Activated CD4-positive, alpha-beta T cell treated with anti-CD3 and anti-CD28 coated beads, Interleukin-2, amount 10 ng/mL, durations not matched to agents 7 days and 5 days (primary cell): ENCODE data around the gene TDRD1. TPM values are rescaled to one million over a fixed set of nuclear protein-coding genes. Genes with fewer than 3 reads are reported as not detected.

Experiments
- CTCF ChIA-PET: fragments of 350-600 bp; sonication (Branson Sonifier 250); formaldehyde crosslinking; loops from one replicate; lab custom pipeline; 2021; ENCODE audit warnings: antibody characterized with exemption; lab: Charles Lee
- POLR2A ChIA-PET: fragments of 350-600 bp; sonication (Branson Sonifier 250); formaldehyde crosslinking; loops from one replicate; lab custom pipeline; 2021; ENCODE audit warnings: antibody characterized with exemption; lab: Charles Lee
- DNase-seq: peaks from one replicate; pipeline ENCODE4 v3.0.0-alpha.2; 2020
- H3K27ac Mint-ChIP-seq: one replicate; pipeline ENCODE4 v1.8.0; 2021; ENCODE audit warnings: mild to moderate bottlenecking, moderate library complexity, mixed read lengths
- H3K27me3 Mint-ChIP-seq: one replicate; pipeline ENCODE4 v1.8.0; 2021; ENCODE audit warnings: mixed read lengths
- H3K36me3 Mint-ChIP-seq: one replicate; pipeline ENCODE4 v1.8.0; 2021; ENCODE audit warnings: low read depth, mixed read lengths
- H3K4me1 Mint-ChIP-seq: one replicate; pipeline ENCODE4 v1.8.0; 2021; ENCODE audit warnings: mixed read lengths
- H3K4me3 Mint-ChIP-seq: one replicate; pipeline ENCODE4 v1.8.0; 2021; ENCODE audit warnings: mild to moderate bottlenecking, moderate library complexity, mixed read lengths
- H3K9me3 Mint-ChIP-seq: one replicate; pipeline ENCODE4 v1.8.0; 2021; ENCODE audit warnings: mixed read lengths
- total RNA-seq, 2 experiments: library from RNA; stranded (reverse); gene quantifications; one replicate each; pipeline ENCODE4 v1.2.3, GENCODE V29; 2021

Gene TDRD1
- total RNA-seq, 2 experiments from 2014 or later = 0.04 to 0.10 TPM

DNA sequence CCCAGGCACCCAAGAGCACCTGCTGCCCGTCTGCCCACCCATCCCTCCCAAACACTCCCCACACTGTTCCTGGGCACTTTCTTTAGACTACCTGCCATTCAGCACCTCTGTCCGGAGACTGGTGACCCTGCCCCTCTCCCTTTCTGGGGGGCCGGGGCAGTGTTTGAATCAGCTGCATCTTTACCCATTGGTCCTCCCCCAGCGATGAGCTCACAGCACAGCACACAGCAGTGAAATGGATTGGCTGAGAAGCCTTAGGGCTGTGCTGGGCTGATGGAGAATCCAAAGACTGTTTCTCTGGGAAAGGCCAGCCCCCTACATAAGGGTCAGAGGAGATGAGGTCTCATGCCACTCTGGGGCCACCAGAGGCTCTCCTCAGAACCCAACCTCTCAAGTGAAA, 100.1 kb downstream of the TDRD1 start:
- Mint-ChIP-seq H3K27me3 (no peaks in the 10 kb centered on the region), H3K9me3 (no peaks in the 10 kb centered on the region), H3K36me3 (no peaks in the 10 kb centered on the region), H3K4me3 (no peak overlapping the region), H3K4me1 (no peaks in the 10 kb centered on the region), H3K27ac (no peak overlapping the region)
- CTCF ChIA-PET = interaction anchor here (0.6 kb wide), 1 partner anchor 101 kb away, joined by 4 read pairs; no protein-coding TSS in a partner anchor
- no peak for DNase-seq
- POLR2A ChIA-PET = no interaction called here

DNA sequence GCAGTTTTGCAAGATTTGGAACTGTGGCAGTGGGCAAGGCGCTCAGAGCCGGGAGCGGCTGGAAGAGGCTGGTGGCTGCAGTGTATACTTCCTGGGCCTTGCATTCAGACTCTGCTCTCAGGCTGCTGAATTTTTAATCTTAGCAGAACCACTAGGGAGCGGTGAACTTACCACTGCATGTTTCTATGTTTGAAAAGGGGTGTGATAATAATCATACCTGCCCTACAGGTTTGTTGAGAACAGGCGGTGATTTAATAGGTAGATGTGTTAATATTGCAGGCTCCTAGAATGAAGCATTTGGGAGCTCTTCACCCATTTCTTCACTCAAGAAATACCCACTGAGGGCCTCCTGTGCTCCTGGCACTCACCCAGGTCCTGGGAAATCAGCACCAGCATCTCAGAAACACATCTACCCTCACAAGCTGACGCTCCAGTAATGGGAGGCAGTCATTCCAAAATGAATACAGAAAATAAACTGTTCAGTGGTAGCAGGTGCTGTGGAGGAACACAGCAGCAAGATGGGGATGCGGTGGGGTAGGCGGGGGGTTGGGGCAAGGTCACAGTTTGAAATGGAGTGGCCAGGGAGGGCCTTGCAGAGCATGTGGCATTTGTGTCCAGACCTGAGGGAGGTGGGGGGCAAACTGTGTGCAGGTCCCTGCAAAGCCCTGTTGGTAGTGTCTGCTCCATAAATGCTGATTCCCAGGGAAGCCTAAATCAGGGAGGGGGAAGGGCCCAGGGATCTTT, 100.9 kb downstream of the TDRD1 start:
- ChIA-PET CTCF (no interaction called here), POLR2A (no interaction called here)
- no peak overlapping the region for H3K27ac Mint-ChIP-seq
- H3K4me1 Mint-ChIP-seq = no peaks in the 10 kb centered on the region
- no peaks in the 10 kb centered on the region for H3K9me3 Mint-ChIP-seq
- H3K4me3 Mint-ChIP-seq = no peak overlapping the region
- H3K27me3 Mint-ChIP-seq = no peaks in the 10 kb centered on the region
- no peak for DNase-seq
- H3K36me3 Mint-ChIP-seq = no peaks in the 10 kb centered on the region

DNA sequence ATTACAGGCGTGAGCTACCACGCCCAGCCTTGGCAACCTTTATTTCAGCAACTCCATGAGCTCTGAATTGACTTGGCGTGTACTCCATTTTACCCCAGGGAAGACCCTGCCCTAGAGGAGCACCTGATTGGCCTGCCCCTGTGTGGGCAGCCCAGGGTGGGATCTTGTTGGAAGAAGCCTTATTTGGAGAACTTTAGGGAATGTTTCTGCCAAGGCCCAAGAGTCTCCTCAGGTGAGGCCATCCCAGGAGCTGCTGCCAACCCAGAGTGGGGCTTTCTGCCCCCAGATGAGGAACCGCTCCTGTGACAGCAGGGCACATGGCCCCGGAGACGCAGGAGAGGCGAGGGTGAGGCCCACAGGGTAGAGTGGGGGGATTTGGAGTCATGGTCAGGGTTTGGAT, 101.9 kb downstream of the TDRD1 start:
- Mint-ChIP-seq H3K4me1 (no peaks in the 10 kb centered on the region), H3K27ac (no peak overlapping the region), H3K9me3 (no peaks in the 10 kb centered on the region), H3K27me3 (no peaks in the 10 kb centered on the region), H3K4me3 (no peak overlapping the region), H3K36me3 (no peaks in the 10 kb centered on the region)
- CTCF ChIA-PET = no interaction called here
- DNase-seq = no peak
- POLR2A ChIA-PET = no interaction called here

DNA sequence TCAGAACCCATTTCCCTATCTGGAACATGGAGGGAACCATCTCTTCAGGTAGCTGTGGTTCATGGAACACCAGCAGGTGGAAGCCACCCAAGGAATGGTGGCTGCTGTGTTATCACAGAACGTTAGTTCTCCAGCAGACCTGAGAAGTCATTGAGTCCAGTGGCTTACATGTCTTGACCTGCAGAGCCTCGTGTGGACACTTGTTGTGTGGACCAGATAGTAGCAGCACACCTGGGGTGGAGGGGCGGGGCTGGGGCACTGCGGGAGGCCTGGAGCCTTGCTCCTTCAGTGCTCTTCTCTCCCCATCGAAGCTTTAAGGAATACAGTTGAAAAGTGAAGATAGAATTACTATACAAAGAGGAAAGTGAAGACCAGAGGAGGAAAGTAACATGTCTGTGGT, 102.3 kb downstream of the TDRD1 start:
- no peak overlapping the region for H3K4me3 Mint-ChIP-seq
- H3K27ac Mint-ChIP-seq = no peak overlapping the region

More for the DNA sequence above, 102.3 kb downstream of the TDRD1 start:
- Mint-ChIP-seq H3K9me3 (no peaks in the 10 kb centered on the region), H3K36me3 (no peaks in the 10 kb centered on the region), H3K27me3 (no peaks in the 10 kb centered on the region), H3K4me1 (no peaks in the 10 kb centered on the region)
- POLR2A ChIA-PET = no interaction called here
- CTCF ChIA-PET = no interaction called here
- no peak for DNase-seq

Other genes with a start within 250 kb of the TDRD1 start
- not detected for gene ADRB1, start 135.5 kb upstream of the TDRD1 start, total RNA-seq
- gene CCDC186, start 5.2 kb upstream of the TDRD1 start, total RNA-seq = 10 to 100 TPM; 16.0 to 18.6 TPM
- not detected for gene VWA2, start 59.9 kb downstream of the TDRD1 start, total RNA-seq
- gene AFAP1L2, start 225.1 kb downstream of the TDRD1 start, total RNA-seq = 1 to 10 TPM; 1.1 to 1.8 TPM